ENCODE measurements around the gene CCNJ.

- TF ChIP-seq CTCF (IDR thresholded peaks at IDR 0.05) = no peak
- peak; percentile 62 to 93 (median 88) for TF ChIP-seq POLR2A (IDR thresholded peaks at IDR 0.05)
Observed at GRCh38 chr10:96089670-96090462, 46.5 kb downstream of the CCNJ start.

Data from body of pancreas (tissue), 4 donors.